DOHH2 (cell line): ENCODE data around the gene COL4A3.

ENCODE experiments used
- H3F3A ChIP-seq: fragments of 200-600 bp; sonication (generic), shearing (Covaris generic); 2 replicates; pipeline ENCODE4 v1.6.0; 2016; ENCODE audit warnings: antibody characterized with exemption, mild to moderate bottlenecking; ENCODE audit not compliant: control insufficient read depth, insufficient read depth
- H3K27ac ChIP-seq: fragments of 200-600 bp; sonication (generic); 2 replicates; pipeline ENCODE4 v1.5.1; 2014; ENCODE audit warnings: low read depth, mild to moderate bottlenecking, low read length, moderate library complexity
- H3K27me3 ChIP-seq: fragments of 200-600 bp; sonication (generic); 2 replicates; pipeline ENCODE4 v1.6.1; 2014; ENCODE audit warnings: mild to moderate bottlenecking, low read length, mixed read lengths; ENCODE audit not compliant: control insufficient read depth
- H3K36me3 ChIP-seq: fragments of 200-600 bp; sonication (generic); 2 replicates; pipeline ENCODE4 v1.6.1; 2014; ENCODE audit warnings: mild to moderate bottlenecking, low read length, moderate library complexity, mixed read lengths; ENCODE audit not compliant: control insufficient read depth
- H3K4me1 ChIP-seq: fragments of 200-600 bp; sonication (generic); 2 replicates; pipeline ENCODE4 v1.6.1; 2014; ENCODE audit warnings: mild to moderate bottlenecking, low read length, mixed read lengths; ENCODE audit not compliant: control insufficient read depth
- H3K4me2 ChIP-seq: fragments of 200-600 bp; sonication (generic); 2 replicates; pipeline ENCODE4 v1.6.0; 2014; ENCODE audit warnings: mild to moderate bottlenecking, low read length, moderate library complexity
- H3K4me3 ChIP-seq: fragments of 200-600 bp; sonication (generic); 2 replicates; pipeline ENCODE4 v1.5.1; 2014; ENCODE audit warnings: mild to moderate bottlenecking, low read length, mixed read lengths
- H3K79me2 ChIP-seq: fragments of 200-600 bp; sonication (generic); 2 replicates; pipeline ENCODE4 v1.6.1; 2014; ENCODE audit warnings: mild to moderate bottlenecking, low read length, mixed read lengths; ENCODE audit not compliant: control insufficient read depth
- H3K9me2 ChIP-seq: fragments of 200-600 bp; sonication (generic); replicated peaks from 2 replicates; pipeline ENCODE4 v1.6.1; 2014; ENCODE audit warnings: mild to moderate bottlenecking, low read length, mixed read lengths; ENCODE audit not compliant: control insufficient read depth
- H3K9me3 ChIP-seq: fragments of 200-600 bp; sonication (generic); 2 replicates; pipeline ENCODE4 v1.6.1; 2014; ENCODE audit warnings: antibody characterized with exemption, low read length, mixed read lengths; ENCODE audit not compliant: control insufficient read depth, insufficient read depth
- H4K20me1 ChIP-seq: fragments of 200-600 bp; sonication (generic); 2 replicates; pipeline ENCODE4 v1.6.0; 2014; ENCODE audit warnings: low read depth, mild to moderate bottlenecking, antibody characterized with exemption, low read length, moderate library complexity; ENCODE audit not compliant: control insufficient read depth, insufficient read depth
- EZH2phosphoT487 ChIP-seq: fragments of 200-600 bp; sonication (generic); IDR thresholded peaks from 2 replicates; pipeline ENCODE4 v1.6.1; 2017; ENCODE audit warnings: borderline replicate concordance, mild to moderate bottlenecking, antibody characterized with exemption, low read length, moderate library complexity, mixed read lengths
- TF ChIP-seq, protein P1 (sequence below): fragments of 200-600 bp; sonication (generic); IDR thresholded peaks from one replicate; pipeline ENCODE4 v1.5.1; 2014; ENCODE audit warnings: antibody characterized with exemption, mild to moderate bottlenecking, low read depth, low read length; ENCODE audit not compliant: poor library complexity, severe bottlenecking

Gene COL4A3

DNA sequence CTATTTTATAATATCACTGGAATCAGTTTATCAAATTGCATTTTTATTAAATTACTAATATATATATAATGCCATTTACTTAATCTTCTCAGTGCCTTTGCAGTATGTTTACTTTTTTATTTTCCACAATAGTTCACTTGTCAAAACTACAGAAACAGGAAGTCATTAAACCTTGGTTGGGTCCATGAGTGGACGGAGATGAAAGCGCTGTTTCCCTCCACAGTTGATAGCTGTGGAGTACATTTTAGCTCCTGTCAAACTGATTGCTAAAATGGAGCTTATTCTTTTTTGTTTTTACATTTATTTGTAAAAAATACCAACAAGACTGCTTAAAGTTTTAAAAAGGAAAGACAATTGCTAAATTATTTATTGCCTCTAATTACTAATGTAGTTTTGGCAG lies 179.8 kb downstream of the COL4A3 start:
- H3K27me3 ChIP-seq: no peaks in the 10 kb centered on the region
- H3K79me2 ChIP-seq: no peaks in the 10 kb centered on the region
- H3F3A ChIP-seq: no peaks in the 10 kb centered on the region
- H3K4me1 ChIP-seq: no peaks in the 10 kb centered on the region
- H3K4me3 ChIP-seq: no peak overlapping the region
- H3K4me2 ChIP-seq: no peak overlapping the region
- no peaks in the 10 kb centered on the region for H4K20me1 ChIP-seq
- H3K27ac ChIP-seq: no peak overlapping the region
- TF ChIP-seq, protein P1, sequence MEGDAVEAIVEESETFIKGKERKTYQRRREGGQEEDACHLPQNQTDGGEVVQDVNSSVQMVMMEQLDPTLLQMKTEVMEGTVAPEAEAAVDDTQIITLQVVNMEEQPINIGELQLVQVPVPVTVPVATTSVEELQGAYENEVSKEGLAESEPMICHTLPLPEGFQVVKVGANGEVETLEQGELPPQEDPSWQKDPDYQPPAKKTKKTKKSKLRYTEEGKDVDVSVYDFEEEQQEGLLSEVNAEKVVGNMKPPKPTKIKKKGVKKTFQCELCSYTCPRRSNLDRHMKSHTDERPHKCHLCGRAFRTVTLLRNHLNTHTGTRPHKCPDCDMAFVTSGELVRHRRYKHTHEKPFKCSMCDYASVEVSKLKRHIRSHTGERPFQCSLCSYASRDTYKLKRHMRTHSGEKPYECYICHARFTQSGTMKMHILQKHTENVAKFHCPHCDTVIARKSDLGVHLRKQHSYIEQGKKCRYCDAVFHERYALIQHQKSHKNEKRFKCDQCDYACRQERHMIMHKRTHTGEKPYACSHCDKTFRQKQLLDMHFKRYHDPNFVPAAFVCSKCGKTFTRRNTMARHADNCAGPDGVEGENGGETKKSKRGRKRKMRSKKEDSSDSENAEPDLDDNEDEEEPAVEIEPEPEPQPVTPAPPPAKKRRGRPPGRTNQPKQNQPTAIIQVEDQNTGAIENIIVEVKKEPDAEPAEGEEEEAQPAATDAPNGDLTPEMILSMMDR: no peak
- no peak for TF ChIP-seq EZH2phosphoT487
- H3K9me3 ChIP-seq: no peaks in the 10 kb centered on the region
- H3K36me3 ChIP-seq: peaks cover 50% of the 10 kb centered on the region
- no peaks in the 10 kb centered on the region for H3K9me2 ChIP-seq

DNA sequence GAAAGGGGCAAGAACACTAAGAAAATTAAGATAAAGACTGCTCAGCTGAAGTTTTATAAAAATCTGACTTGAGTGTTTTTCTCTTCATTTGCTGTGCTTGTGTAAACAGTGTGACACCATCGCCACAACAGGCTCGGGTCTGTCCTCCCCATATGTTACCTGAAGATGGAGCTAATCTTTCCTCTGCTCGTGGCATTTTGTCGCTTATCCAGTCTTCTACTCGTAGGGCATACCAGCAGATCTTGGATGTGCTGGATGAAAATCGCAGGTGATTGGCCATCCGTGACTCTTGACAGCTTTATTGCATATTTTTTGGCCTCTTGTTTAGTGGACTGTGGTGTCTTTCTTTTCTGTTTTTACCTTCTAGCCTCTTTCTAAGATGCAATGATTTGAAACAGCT lies 182.7 kb downstream of the COL4A3 start:
- H3K4me3 ChIP-seq: no peak overlapping the region
- H3K4me2 ChIP-seq: no peak overlapping the region
- no peaks in the 10 kb centered on the region for H3K9me3 ChIP-seq
- no peaks in the 10 kb centered on the region for H3K79me2 ChIP-seq
- H3K27me3 ChIP-seq: no peaks in the 10 kb centered on the region
- no peaks in the 10 kb centered on the region for H4K20me1 ChIP-seq
- no peaks in the 10 kb centered on the region for H3K9me2 ChIP-seq
- H3K36me3 ChIP-seq: peaks cover 42% of the 10 kb centered on the region
- TF ChIP-seq EZH2phosphoT487: no peak
- TF ChIP-seq, protein P1: no peak
- H3F3A ChIP-seq: no peaks in the 10 kb centered on the region
- no peaks in the 10 kb centered on the region for H3K4me1 ChIP-seq
- no peak overlapping the region for H3K27ac ChIP-seq

GRCh38 chr2:227348324-227348723 lies 183.9 kb downstream of the COL4A3 start:
- Histone ChIP-seq H3K27me3 (no peaks in the 10 kb centered on the region), H3K4me2 (no peak overlapping the region), H3K27ac (no peak overlapping the region), H3F3A (no peaks in the 10 kb centered on the region), H3K9me2 (no peaks in the 10 kb centered on the region), H3K36me3 (peaks cover 32% of the 10 kb centered on the region), H3K9me3 (no peaks in the 10 kb centered on the region), H3K4me3 (no peak overlapping the region), H3K4me1 (no peaks in the 10 kb centered on the region), H4K20me1 (no peaks in the 10 kb centered on the region), H3K79me2 (no peaks in the 10 kb centered on the region)
- TF ChIP-seq, protein P1: no peak
- no peak for TF ChIP-seq EZH2phosphoT487
